Jurkat, Clone E6-1 (cell line): ENCODE data around the gene HS1BP3.

ENCODE experiments used
- DNase-seq: peaks from one replicate; pipeline ENCODE4 v3.0.0-alpha.2; 2011; ENCODE audit warnings: low read depth, low spot score
- H3K4me3 ChIP-seq: 2 replicates; pipeline ENCODE4 v1.5.1; 2011; ENCODE audit warnings: mild to moderate bottlenecking, low read length, control low read depth, moderate library complexity

Gene HS1BP3

DNA sequence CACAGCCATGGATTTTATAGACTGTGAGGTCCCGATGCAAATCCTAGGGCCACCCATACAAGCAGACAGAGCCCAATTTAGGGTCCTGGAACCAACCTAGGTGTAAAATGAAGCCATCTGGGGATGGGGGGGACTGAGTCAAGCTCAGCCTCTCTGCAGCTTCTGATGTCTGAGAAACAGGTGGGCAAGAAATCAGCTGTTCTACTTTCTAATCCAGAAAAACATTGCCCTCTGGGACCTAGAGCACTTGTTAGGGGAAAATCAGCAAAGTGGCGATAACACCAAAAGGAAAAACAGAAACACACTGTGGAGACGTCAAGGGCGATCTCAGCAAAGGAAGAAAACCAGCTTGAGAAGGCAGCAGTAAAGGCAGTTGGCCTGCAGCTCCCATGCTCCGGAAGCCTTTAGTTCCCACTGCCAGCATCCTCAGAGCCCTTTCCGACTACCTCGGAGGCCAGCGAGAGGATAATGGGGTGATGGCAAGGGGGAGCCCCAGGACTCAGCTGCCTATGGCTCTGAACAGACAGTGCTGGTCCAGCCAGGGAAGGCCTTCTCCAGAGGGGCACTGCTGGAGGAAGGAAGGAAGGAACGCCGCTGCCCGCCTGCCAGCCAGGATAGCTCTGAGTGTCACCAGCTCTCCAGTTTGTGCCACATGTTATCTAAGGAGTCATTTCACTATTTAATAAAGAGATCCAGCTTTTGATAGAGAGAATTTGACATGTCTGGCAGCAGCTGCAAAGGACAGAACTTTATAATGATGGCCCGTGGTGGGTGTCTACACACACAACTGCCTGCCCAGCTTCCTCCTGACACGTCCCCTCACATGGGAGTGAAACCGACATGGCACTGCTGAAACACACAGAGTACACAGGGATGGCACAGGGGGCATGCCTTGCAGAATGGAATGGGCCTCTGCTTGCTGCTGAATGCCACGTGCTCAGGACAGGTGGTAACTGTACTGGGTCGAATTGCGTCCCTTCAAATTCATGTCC, 37.7 kb downstream of the HS1BP3 start:
- DNase-seq: no peak
- H3K4me3 ChIP-seq: no peak overlapping the region

DNA sequence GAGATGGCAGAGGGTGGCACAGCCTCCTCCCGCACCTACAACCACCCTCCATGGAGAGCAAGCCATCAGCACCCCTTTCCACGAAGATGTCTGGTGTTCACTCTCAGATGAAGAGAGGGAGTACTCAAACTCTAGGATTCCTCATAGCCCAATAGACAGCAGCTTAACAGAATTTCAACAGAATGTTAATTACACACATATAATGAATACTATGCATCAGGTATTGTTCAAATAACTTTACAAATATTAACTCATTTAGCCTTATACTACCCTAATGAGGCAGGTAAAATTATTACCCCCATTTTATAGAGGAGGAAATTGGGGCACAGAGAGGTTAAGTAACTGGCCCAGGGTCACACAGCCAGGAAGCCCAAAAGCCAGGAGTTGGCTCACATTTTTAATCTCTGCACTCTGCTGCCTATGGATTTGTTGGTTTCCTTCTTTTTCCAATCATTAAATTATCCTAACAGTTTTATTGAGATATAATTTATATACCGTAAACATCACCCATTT, 39.0 kb downstream of the HS1BP3 start:
- H3K4me3 ChIP-seq: no peak overlapping the region
- DNase-seq: no peak

DNA sequence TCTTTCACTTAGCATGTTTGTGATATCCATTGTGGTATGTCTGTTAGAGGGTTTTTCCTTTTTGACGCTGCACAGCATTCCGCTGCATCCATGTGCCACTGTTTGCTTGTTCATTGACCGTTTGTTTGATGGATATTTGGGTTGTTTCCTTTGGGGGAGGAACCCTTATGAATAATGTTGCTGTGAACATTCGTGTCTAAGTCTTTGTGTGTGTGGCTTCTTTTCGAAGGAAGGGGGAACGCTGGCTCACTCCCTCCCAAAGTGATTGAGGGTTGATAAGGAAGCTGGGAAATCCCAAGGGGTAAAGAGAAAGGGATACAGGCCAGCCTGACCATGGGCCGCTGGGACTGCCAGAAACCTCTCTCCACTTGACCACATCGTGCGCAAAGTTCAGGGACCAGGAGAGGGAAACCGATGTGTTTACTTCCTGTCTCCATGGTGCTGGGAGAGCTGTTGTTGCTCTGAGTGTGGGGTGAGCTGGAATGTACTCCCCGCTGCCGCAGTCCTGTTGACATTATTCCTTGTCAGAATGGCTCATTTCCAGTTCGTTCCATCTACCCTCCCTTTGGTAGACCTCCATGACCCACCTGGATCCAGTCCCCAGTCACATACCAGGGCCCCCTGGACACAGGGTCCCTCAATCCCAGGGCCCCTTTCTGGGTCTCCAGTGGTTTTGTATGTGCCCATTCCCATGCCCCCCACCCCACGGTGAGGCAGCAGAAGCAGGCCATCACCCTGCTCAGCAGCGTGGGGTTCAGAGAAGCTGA, 39.6 kb downstream of the HS1BP3 start:
- H3K4me3 ChIP-seq: no peak overlapping the region
- no peak for DNase-seq

DNA sequence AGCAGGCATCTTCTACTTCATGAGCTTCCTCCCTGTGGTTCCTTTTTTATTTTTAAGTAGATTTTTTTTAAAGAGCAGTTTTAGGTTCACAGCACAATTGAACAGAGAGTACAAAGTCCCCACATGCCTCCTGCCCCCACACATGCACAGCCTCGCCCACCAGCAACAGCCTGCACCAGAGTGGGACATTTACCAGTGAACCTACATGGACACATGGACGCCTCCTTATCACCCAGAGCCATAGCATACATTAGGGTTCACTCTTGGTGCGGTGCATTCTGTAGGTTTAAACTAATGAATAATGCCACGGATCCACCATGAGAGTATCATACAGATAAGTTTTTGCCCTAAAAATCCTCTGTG, 40.9 kb downstream of the HS1BP3 start:
- DNase-seq: no peak
- no peak overlapping the region for H3K4me3 ChIP-seq

DNA sequence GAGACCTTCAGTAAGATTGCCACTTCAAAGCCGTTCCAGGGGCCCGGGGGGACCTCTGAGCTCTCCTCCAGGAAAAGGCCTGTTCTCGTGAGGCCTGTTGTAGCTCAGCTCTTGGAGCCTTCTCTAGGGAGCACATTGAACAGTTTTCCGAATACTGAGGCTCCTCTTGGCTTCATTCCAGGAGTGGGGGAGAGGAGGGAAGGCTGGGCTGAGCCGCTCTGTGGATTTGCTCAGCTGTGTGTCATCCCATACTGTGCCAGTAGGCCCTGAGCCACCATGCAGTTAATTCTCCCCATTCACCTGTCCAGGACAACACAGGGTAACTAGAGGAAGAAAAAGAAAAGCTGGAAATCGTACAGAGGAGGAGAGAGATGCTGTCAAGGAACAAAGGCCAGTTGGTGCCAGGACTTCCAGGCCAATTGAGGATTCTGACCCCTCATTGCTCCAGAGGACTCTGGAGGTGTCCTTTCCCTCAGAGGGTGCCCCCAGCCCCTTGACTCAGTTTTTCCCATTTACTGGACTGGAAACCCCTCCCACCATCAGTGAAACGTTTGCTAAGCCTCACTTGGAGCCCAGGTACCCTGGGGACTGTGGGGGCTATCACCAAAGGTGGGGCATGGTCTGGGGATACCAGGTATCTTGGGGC, 41.4 kb downstream of the HS1BP3 start:
- no peak for DNase-seq
- no peak overlapping the region for H3K4me3 ChIP-seq

DNA sequence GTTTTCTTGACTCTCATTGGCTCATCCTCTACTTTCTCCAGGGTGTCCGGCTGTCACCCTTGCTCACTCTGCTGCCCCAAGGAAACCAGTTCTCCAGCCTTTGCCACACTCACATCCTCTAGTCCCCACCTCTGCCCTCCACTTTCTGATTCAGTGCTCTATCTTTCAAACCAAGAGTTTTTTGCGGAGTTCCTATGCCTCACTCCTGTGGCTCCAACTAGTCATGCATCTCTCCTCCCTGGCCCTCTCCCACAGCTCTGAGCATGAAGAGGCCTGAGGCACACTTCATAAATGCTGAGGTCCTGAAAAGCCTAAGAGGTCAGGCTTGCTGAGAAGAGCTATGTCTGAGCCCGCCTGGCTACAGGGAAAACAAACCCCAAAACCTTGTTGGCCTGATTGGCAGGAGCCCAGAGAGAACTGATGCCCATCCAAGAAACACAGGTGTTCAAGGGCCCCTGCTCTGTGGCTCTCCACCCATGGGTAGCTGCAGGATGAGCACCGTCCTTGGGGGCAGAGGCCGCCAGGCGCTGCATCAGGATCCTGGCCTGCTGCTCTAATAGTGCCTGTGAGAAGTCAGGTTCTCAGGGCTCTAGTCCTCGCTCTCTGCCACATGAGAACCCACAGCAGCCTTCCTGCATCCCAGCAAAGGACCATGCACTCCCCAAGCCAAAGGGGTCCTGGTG, 42.1 kb downstream of the HS1BP3 start:
- no peak overlapping the region for H3K4me3 ChIP-seq
- DNase-seq: no peak

DNA sequence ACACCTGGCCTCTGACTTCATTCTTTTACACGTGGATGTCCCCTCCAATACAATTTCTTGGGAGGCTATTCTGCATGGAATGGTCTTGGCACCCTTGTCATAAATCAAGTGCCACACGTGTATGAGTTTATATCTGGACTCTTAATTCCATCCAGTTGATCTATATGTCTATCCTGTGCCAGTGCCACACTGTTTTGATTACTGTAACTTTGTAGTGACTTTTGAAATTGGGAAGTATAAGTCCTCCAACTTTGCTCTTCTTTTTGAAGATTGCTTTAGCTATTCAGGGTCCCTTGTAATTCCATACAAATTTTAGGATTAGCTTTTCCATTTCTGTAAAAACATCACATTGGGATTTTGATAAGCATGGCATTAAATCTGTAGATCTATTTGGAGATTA, 43.5 kb downstream of the HS1BP3 start:
- DNase-seq: no peak
- no peak overlapping the region for H3K4me3 ChIP-seq

DNA sequence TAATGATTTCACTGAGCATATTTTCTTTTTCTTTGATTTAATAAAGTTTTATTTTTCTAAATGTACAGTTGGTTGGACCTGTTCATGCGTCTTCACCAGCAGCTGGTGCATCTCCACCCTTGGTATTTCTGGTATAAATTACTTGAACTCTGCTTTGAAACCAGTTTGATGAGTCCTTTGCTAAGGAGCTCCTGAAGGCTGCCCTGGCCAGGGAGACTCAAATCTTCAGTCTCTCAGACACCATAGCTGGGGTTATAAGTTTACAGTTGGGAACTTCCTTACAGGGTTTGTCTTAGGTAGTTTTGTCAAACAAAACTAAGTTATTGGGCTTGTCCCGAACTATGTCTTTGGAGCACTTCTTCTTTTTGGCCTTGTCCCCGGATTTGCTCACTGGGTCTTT, 44.7 kb downstream of the HS1BP3 start:
- no peak overlapping the region for H3K4me3 ChIP-seq
- no peak for DNase-seq

DNA sequence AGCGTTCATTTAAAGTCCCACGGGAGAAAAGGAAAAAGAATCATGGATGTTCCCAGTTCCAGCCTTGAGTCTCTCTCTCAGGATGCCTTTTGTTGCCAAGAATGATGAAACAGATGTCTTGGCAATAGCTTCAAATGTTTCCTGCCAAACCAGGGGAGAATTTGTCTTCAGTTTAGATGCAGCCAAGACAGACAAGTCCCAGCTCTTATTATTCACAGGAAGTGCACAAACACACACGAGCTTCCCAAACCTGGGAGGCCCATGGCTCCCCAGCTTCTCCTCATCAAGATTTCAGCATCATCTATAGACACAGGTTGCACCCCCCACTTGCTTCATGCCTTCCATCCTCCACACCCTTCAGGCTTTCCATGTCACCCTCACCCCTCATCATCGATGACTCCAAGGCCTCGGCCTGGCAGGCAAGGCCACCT, 45.9 kb downstream of the HS1BP3 start:
- no peak overlapping the region for H3K4me3 ChIP-seq
- no peak for DNase-seq

DNA sequence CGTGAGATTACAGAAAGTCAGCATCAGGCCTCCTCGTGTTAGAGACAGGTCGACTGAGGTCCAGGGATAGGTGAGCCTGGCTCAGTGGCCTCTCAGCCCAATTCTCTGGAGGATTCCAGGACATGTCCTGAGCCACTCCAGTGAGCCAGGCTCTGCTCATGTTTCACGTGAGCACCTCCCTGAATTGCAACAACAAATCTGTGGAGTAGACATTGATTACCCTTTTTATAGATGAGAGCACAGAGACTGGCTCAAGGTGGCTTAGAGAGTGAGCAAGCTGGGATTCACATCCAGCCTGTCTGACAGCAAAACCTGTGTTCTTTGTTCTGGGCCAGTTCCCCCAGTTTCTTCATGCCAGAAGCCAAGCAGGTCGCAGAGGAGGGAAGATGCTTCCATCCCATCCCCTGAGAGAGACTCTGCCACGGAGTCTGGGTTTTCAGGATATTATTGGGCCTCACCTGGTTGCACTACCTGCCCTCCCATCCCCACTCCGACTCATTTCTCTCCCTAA, 46.4 kb downstream of the HS1BP3 start:
- DNase-seq: no peak
- H3K4me3 ChIP-seq: no peak overlapping the region

DNA sequence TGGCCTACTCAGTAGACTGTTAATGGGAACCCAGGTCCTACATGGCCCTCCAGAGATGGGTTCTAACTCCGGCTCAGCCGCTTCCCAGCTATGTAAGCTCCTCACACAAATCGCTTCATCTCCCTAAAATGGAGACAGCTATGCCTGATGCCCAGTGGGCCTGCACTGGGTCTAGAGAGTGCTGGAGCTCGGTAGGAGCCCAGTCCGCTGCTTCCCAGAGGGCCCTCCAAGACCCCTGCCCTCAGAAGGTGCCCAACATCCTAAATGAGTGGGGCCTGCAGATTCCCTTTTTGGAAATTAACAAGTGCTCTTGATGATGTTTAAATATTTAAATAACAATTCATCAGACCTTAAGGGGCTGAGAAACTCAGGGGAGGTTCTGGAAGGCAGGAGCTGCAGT, 47.1 kb downstream of the HS1BP3 start:
- H3K4me3 ChIP-seq: no peak overlapping the region
- no peak for DNase-seq

DNA sequence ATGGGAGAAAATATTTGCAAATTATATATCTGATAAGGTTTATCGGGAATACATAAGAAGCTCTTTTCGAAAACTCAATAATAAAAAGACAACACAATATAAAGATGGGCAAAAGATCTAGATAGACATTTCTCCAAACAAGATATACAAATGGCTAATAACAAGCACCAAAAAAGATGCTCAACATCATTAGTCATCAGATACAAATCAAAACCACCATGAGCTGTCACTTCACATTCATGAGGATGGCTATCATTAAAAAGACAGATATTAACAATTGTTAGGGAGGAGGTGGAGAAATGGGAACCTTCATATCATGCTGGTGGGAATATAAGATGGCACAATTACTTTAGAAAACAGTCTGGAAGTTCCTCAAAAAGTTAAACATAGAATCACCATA, 48.1 kb downstream of the HS1BP3 start:
- DNase-seq: no peak
- no peak overlapping the region for H3K4me3 ChIP-seq

DNA sequence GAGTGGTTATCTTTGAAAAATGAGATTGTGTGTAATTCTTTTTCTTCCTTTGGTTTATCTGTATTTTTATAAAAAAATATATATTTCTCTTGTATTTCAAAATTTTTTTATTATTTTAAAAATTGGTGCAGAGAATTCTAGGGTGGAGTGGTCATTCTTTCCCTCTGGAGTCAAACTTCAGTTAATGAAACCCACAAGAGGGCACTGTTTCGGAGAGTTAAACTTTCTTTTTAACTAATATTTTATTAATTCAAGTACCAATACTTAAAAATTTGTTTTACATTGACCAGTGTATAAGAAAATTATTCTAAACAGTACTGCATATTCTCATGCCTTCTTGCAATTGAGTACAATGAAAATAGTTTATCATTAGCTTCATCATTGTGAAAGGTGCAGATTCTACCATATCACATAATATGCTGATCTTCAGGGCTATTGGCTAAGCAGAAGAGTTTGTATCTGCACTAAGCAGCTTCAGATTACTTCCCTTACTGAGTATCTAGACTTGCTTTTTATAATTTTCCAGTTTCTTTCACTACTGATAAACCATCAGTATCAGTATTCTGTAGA, 50.1 kb downstream of the HS1BP3 start:
- DNase-seq: no peak
- H3K4me3 ChIP-seq: no peak overlapping the region

DNA sequence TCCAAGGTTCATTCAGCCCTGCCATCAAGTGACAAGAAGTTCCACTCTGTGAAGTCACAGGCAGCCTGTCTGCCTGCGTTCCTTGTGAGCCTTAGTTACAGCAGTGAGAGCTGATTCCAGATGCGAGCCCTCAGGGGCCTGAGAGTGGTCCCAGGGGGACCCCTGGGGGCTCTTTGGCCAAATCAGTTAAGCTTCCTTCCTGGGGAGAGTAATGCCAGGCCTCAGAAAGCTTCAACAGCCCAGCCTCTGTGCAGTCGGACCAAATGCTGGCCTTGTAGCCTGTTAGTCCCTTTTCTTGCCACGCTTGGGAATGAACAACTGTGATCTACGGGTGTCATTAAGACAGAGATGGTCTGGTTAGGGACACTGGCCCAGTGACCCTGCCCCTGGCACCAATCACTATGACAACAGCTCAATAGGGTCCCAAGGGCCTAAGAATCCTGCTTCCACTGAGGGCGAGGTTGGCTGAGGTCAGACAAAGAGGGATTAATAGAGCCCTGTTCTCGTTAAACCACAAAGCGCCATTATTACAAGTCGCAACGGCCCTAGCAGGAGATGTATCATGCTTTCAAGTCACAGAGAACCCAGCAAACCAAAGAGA, 50.9 kb downstream of the HS1BP3 start:
- H3K4me3 ChIP-seq: no peak overlapping the region
- DNase-seq: no peak

DNA sequence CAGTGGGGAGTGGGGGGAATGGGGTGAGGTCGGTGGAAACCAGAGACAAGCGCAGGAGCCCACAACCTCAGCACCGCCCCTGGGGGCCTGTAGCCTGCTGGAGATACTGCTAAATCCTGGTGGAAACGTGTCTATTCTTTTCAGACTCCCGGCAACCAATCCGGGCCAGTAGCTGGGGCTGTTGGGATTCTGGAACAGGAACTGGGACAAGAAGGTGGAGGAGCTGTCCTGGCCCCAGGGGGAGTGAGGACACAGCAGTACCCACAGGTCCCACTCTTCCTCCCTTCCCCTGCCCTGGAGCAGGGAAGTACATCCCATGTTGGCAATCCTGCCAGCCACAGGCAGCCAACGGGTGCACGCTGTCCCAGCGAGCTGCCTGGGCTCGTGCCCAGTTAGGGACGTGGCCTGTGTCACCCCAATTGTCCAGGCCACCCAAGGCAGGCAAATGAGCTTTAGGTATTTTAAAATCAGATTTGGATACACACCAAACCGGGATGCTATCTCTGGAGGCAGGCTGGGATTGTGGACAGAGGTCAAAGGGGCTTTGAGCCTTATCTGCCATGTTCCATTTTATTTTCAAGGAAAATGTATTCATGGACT, 51.8 kb downstream of the HS1BP3 start:
- no peak for DNase-seq
- H3K4me3 ChIP-seq: no peak overlapping the region

DNA sequence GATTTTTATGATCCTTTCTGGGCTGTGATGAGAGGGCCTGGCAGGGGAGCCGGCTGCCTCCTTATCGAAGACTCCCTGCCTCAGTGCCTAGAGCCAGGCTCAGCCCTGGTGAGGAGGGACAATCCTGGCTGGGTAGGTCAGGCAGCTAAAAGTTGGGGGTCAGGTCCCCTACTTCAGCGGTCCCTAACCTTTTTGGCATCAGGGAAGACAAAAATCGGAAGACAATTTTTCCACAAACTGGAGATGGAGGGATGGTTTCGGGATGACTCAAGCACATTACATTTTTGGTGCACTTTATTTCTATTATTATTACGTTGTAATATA, 53.1 kb downstream of the HS1BP3 start:
- no peak overlapping the region for H3K4me3 ChIP-seq
- no peak for DNase-seq

DNA sequence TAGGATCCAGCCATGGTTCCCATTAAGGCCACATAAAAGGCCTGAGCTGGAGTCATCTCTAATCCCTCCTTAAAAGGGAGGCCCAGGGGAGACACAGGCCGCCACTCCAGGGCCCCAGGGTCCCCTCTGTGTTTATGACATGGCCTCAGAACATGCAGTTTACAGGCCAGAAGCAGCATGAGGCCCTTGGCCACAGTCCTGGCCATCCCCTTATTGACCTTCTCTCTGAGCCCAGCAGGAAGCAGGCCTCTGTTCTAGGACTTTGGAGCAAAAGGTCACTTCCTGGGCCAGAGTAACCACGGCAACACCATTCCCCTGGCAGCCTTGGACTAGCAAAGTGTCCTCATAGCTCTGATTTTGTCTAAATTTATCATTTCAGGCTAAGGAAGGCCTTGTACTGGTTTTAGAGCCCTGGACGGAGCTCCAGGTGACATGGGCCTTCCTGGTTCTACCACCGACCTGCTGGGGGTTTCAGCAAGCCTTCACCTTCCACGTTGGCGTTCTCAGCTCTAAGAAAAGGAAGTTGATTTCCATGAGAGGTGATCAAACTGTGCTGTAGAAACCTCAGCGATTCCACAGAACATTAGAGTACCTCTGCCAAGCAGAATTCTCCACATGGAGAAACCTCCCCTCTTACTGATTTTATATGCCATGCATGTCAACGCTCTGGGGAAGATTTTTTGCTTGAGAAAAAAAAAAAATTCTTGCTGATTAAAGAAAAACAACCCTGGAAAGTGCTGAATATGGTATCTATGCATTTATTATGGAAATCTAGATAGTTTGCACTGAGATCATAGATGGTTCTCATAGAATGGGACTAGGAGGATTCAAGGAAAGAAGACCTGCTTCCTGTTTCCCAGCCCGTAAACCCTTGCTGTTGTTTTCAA, 53.7 kb downstream of the HS1BP3 start:
- DNase-seq: no peak
- H3K4me3 ChIP-seq: no peak overlapping the region
